ENCODE data around the gene C5orf34. TPM values are rescaled to one million over a fixed set of nuclear protein-coding genes. Genes with fewer than 3 reads are reported as not detected.

Gene C5orf34
- total RNA-seq, 1 experiment from 2014 or later, result 7.0 TPM

GRCh38 chr5:43485406-43485805 is 29.5 kb downstream of the C5orf34 start:
- Mint-ChIP-seq H3K36me3 (ENCODE audit: insufficient read depth, unreplicated experiment) (peaks cover 21% of the 10 kb centered on the region), H3K9me3 (ENCODE audit: unreplicated experiment) (no peaks in the 10 kb centered on the region), H3K4me3 (ENCODE audit: unreplicated experiment) (no peak overlapping the region), H3K4me1 (ENCODE audit: low read depth, unreplicated experiment) (peaks cover 11% of the 10 kb centered on the region), H3K27me3 (ENCODE audit: insufficient read depth, unreplicated experiment) (no peaks in the 10 kb centered on the region), H3K27ac (ENCODE audit: unreplicated experiment) (no peak overlapping the region)
- ChIA-PET POLR2A (no interaction called here), CTCF (no interaction called here)
- intact Hi-C loops (cut with micrococcal nuclease; ENCODE audit: unreplicated experiment), result no loop called here
- no peak for TF ChIP-seq CTCF (IDR thresholded peaks at IDR 0.05; ENCODE audit: insufficient read depth in 1 of 2, low read depth in 1 of 2, low read length in 1 of 2, severe bottlenecking in 1 of 2, unreplicated experiment in 1 of 2)
- Histone ChIP-seq H3K36me3 (ENCODE audit: control insufficient read depth, insufficient read depth, low read length) (no peaks in the 10 kb centered on the region), H3K27me3 (replicated peaks; ENCODE audit: control insufficient read depth, insufficient read depth, low read length) (no peaks in the 10 kb centered on the region), H3K4me3 (ENCODE audit: low read depth, low read length) (no peak overlapping the region), H3K4me1 (peaks cover 3% of the 10 kb centered on the region; the same call in 1 of the 2 replicates), H3K9me3 (no peaks in the 10 kb centered on the region)
- no peak for DNase-seq
- BruUV-seq (replicated peaks), result no TSS peak

GRCh38 chr5:43484106-43484849 is 30.7 kb downstream of the C5orf34 start:
- Mint-ChIP-seq H3K36me3 (ENCODE audit: insufficient read depth, unreplicated experiment) (peaks cover 21% of the 10 kb centered on the region), H3K4me1 (ENCODE audit: low read depth, unreplicated experiment) (peaks cover 11% of the 10 kb centered on the region), H3K9me3 (ENCODE audit: unreplicated experiment) (no peaks in the 10 kb centered on the region), H3K27ac (ENCODE audit: unreplicated experiment) (peak overlapping the region; percentile 99), H3K27me3 (ENCODE audit: insufficient read depth, unreplicated experiment) (no peaks in the 10 kb centered on the region), H3K4me3 (ENCODE audit: unreplicated experiment) (peak overlapping the region; percentile 95)
- Histone ChIP-seq H3K4me3 (ENCODE audit: low read depth, low read length) (peak overlapping the region; percentile 81), H3K4me1 (peaks cover 3% of the 10 kb centered on the region; the same call in 1 of the 2 replicates), H3K9me3 (no peaks in the 10 kb centered on the region), H3K36me3 (ENCODE audit: control insufficient read depth, insufficient read depth, low read length) (no peaks in the 10 kb centered on the region), H3K27me3 (replicated peaks; ENCODE audit: control insufficient read depth, insufficient read depth, low read length) (no peaks in the 10 kb centered on the region)
- intact Hi-C loops (cut with micrococcal nuclease; ENCODE audit: unreplicated experiment), result loop anchor here (1.0 kb wide), 2 partner anchors 30 to 87 kb away; no protein-coding TSS in a partner anchor
- peak; percentile 75 to 82 for TF ChIP-seq CTCF (IDR thresholded peaks at IDR 0.05; ENCODE audit: insufficient read depth in 1 of 2, low read depth in 1 of 2, low read length in 1 of 2, severe bottlenecking in 1 of 2, unreplicated experiment in 1 of 2)
- DNase-seq, result peak; percentile 83 to 91
- CTCF ChIA-PET, result interaction anchor here (0.5 to 1.8 kb wide), 35 partner anchors 9 to 899 kb away, joined by 3 to 28 read pairs (median 5); partner anchors contain the start of genes ANXA2R, C5orf34, CCL28 and HMGCS1
- POLR2A ChIA-PET, result interaction anchor here (0.6 to 1.6 kb wide), 15 partner anchors 8 to 363 kb away, joined by 3 to 26 read pairs (median 5); partner anchors contain the start of genes C5orf34, HMGCS1, NNT and ZNF131
- BruUV-seq (replicated peaks), result TSS peak; percentile 89

GRCh38 chr5:43483298-43484105 is 31.4 kb downstream of the C5orf34 start, which contains the start of gene TMEM267:
Gene TMEM267 (minus strand): TSS chr5:43483865. CDS start chr5:43453969, 29,896 bp downstream.
- Histone ChIP-seq H3K9me3 (no peaks in the 10 kb centered on the region), H3K4me1 (peaks cover 3% of the 10 kb centered on the region; the same call in 1 of the 2 replicates), H3K36me3 (ENCODE audit: control insufficient read depth, insufficient read depth, low read length) (no peaks in the 10 kb centered on the region), H3K4me3 (ENCODE audit: low read depth, low read length) (peak within 1 kb of the TSS; percentile 81), H3K27me3 (replicated peaks; ENCODE audit: control insufficient read depth, insufficient read depth, low read length) (no peaks in the 10 kb centered on the region)
- intact Hi-C loops (cut with micrococcal nuclease; ENCODE audit: unreplicated experiment), result loop anchor here (1.0 to 2.0 kb wide), 6 partner anchors 31 to 257 kb away; partner anchors contain the start of genes HMGCS1 and PAIP1
- Mint-ChIP-seq H3K36me3 (ENCODE audit: insufficient read depth, unreplicated experiment) (peaks cover 16% of the 10 kb centered on the region), H3K4me3 (ENCODE audit: unreplicated experiment) (peak within 1 kb of the TSS; percentile 95), H3K9me3 (ENCODE audit: unreplicated experiment) (no peaks in the 10 kb centered on the region), H3K27me3 (ENCODE audit: insufficient read depth, unreplicated experiment) (no peaks in the 10 kb centered on the region), H3K4me1 (ENCODE audit: low read depth, unreplicated experiment) (peaks cover 11% of the 10 kb centered on the region), H3K27ac (ENCODE audit: unreplicated experiment) (peak within 1 kb of the TSS; percentile 99)
- DNase-seq, result peak; percentile 90 to 91
- POLR2A ChIA-PET, result interaction anchor here (0.6 to 1.6 kb wide), 15 partner anchors 14 to 362 kb away, joined by 3 to 26 read pairs (median 5); partner anchors contain the start of genes C5orf34, HMGCS1, NNT and ZNF131
- CTCF ChIA-PET, result interaction anchor here (0.5 to 1.8 kb wide), 34 partner anchors 8 to 899 kb away, joined by 3 to 28 read pairs (median 4); partner anchors contain the start of genes ANXA2R, C5orf34, CCL28 and HMGCS1
- TSS peak; percentile 68 for BruUV-seq (replicated peaks)
- no peak for TF ChIP-seq CTCF (IDR thresholded peaks at IDR 0.05; ENCODE audit: insufficient read depth in 1 of 2, low read depth in 1 of 2, low read length in 1 of 2, severe bottlenecking in 1 of 2, unreplicated experiment in 1 of 2)

All from Caco-2 (cell line).